GM19043 (cell line): ENCODE results near the gene MT1B.
"Not testable (repeated sequence)": the region's sequence is repeated elsewhere in the genome, so short reads cannot be mapped to it uniquely, and the experiment has no call there.

ENCODE experiments used
- ATAC-seq: cut with Tn5 transposase; IDR thresholded peaks from one replicate; pipeline ENCODE4 v1.9.1; 2021; ENCODE audit warnings: low read depth; ENCODE audit not compliant: unreplicated experiment

MT1B gene

DNA sequence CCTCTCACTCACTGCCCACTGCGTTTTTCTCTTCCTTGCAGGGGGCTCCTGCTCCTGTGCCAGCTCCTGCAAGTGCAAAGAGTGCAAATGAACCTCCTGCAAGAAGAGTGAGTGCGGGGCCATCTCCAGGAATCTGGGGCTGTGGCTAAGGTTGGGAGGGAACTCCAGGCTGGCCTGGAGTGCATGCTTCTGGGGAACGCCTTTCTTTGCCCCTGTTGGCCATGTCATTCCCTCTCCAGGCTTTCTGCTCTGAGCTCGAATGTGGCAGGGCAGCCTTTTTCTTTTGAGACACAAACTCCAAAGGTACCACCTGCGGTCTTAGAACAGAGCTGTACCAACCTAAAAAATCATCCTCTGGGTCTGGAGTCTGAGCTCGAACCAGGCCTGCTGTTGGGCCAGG is 33.5 kb upstream of the MT1B start:
- ATAC-seq = no peak

DNA sequence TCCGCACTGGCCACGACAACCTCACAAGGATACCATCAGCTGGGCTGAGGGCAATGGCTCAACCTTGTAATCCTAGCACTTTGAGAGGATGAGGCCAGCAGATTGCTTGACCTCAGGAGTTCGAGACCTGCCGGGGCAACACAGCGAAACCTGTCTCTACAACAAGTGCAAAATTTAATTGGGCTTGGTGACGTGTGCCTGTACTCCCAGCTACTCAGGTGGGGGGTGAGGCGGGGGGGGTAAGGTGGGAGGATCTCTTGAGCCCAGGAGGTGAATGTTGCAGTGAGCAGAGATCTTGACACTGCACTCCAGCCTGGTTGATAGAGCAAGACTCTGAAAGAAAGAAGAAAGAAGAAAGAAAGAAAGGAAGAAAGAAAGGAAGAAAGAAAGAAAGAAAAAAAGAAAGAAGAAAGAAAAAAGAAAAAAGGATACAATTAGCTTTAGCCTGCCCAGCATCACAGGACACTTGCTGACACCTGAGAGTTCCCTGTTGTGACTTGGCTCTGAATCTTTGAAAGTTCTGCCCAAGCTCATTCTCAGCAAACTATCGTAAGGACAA is 31.3 kb upstream of the MT1B start:
- no peak for ATAC-seq

DNA sequence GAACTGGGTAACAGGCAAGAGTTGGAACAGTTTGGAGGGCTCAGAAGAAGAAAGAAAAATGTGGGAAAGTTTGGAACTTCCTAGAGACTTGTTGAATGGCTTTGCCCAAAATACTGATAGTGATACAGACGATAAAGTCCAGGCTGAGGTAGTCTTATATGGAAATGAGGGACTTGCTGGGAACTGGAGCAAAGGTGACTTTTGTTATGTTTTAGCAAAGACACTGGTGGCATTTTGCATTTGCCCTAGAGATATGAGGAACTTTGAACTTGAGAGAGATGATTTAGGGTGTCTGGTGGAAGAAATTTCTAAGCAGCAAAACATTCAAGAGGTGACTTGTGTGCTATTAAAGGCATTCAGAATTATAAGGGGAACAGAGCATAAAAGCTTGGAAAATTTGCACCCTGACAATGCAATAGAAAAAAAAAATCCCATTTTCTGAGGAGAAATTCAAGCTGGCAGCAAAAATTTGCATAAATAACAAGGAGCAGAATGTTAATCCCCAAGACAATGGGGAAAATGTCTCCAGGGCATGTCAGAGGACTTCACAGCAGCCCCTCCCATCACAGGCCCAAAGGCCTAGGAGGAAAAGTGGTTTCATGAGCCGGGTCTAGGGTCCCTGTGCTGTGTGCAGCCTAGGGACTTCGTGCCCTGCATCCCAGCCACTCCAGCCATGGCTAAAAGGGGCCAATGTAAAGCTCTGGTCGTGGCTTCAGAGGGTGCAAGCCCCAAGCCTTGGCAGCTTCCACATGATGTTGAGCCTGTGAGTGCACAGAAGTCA is 29.8 kb upstream of the MT1B start:
- not testable (repeated sequence) for ATAC-seq

DNA sequence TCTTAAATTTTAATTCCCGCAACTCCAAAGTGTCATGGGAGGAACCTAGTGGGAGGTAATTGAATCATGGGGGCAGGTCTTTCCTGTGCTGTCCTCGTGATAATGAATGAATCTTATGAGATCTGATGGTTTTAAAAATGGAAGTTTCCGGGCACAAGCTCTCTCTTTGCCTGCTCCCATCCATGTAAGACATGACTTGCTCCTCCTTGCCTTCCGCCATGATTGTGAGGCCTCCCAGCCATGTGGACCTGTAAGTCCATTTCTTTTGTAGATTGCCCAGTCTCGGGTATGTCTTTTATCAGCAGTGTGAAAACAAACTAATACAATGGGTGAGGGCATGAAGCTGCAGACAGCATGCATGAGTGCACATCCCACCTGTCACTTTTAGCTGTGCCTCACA is 28.5 kb upstream of the MT1B start:
- ATAC-seq = not testable (repeated sequence)

DNA sequence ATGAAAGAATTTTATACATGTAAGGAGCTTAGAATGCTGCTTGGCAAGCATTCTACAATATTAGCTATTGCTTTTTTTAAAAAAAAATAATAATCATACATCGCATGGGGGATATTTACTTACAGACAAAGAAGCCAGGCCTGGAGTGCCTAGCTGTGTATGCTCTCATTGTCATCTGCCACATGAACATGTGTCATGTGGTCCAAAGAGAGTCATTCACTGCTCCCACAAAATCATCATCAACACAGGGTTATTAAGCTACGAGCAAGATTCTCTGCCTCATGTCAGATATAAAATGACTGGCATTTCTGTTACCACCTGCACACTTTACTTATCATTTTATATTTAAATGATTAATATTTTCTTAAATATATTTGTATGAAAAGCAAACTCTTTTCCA is 28.0 kb upstream of the MT1B start:
- no peak for ATAC-seq

DNA sequence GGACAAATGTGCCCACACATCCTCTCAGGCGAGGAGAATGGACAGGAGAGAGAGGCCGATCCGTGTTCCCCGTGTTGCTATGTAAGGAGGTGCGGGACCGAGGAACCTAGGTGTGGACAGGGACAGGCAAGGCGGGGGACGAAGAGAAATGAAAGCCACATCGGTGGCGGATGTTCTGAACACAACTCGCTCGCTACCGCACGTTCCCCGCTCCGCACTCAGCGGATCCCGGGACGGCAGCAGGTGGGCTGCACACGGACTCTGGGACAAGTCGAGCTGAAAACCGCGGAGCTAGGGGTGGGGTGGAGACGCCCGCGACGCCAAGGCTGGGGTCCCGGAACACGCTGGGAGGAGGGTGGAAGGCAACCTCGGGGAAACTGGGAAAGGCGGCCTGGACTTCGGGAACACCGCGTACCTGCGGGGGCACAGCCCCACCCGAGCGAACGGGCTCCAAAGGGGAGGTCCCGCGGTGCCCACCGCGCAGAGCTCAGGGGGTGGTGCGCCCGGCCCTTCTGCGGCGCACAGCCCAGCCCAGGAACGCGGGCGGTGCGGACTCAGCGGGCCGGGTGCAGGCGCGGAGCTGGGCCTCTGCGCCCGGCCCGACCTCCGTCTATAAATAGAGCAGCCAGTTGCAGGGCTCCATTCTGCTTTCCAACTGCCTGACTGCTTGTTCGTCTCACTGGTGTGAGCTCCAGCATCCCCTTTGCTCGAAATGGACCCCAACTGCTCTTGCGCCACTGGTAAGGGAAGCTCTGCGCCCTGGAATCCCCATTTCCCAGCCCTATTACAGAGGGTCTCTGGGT is 26.3 kb upstream of the MT1B start, which contains the start of gene MT1E:
Gene MT1E (plus strand): TSS at position 642 of the 803 bp plus-strand sequence. CDS start 71 bp downstream, at position 713.
- ATAC-seq = peak; percentile 45

DNA sequence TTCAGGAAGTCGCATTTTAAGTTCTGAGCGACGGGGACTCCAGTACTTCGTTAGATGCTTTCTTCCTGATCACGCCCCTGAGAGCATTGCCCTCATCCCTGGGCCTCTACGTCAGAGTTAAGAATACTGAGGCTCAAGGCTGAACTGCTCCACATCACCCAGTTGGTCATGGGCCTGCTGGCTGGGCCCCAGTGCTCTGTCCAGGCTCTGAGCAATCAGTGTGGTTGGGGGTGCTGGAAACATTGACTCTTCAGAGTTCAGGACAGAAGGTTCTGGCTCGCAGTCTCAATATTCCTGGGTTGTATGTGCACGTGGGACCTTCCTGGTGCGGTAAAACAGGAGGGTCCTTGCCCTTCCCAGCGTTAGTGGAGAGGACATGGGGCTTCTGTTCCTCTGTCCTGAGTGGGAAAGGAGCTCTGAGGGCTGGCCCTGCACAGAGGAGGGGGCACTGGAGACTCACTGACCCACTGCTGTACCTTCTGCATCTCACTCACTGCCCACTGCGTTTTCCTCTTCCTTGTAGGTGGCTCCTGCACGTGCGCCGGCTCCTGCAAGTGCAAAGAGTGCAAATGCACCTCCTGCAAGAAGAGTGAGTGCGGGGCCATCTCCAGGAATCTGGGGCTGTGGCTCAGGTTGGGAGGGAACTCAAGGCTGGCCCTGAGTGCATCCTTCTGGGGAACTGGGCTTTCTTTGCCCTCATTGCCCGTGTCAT is 25.6 kb upstream of the MT1B start:
- no peak for ATAC-seq

DNA sequence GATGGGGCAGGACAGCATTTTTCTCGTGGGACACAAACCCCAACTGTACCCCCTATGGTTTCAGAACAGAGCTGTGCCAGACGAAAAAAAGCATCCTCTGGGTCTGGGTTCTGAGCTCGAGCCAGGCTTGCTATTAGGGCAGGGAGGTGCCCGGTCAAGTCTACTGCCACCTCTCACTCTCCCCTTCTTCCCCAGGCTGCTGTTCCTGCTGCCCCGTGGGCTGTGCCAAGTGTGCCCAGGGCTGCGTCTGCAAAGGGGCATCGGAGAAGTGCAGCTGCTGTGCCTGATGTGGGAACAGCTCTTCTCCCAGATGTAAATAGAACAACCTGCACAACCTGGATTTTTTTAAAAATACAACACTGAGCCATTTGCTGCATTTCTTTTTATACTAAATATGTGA is 25.0 kb upstream of the MT1B start:
- ATAC-seq = no peak

DNA sequence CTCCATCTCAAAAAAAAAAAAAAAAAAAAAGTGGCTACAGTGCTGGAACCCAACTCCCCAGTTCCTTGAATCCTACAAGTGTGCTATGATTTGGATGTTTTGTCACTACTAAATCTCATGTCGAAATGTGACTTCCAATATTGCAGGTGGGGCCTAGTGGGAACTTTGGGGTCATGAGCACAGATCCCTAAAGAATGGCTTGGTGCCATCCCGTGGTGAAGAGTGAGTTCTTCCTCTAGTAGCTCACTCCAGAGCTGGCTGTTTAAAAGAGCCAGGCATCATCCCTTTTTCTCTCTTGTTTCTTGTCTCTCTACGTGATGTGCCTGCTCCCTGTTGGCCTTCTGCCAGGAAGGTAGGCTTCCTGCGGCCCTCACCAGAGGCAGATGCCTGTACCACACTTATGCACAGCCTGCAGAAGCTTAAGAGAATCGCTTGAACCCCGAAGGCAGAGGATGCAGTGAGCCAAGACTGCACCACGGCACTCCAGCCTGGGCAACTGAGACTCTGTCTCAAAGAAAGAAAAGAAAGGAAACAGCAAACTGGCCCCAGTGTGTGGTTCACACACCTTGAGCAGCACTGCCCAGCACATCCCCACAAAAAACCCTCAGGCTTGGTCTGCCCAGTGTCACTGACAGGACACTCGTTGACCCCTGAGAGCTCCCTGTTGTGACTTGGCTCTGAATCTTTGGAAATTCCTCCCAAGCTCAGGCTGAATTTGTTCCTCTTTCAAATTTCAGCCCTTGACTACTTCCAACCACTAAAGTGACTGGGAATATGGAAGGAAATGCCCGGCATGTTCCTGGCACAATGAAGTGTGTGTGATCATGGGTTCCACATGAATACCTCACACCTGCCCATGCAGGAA is 23.0 kb upstream of the MT1B start:
- no peak for ATAC-seq

DNA sequence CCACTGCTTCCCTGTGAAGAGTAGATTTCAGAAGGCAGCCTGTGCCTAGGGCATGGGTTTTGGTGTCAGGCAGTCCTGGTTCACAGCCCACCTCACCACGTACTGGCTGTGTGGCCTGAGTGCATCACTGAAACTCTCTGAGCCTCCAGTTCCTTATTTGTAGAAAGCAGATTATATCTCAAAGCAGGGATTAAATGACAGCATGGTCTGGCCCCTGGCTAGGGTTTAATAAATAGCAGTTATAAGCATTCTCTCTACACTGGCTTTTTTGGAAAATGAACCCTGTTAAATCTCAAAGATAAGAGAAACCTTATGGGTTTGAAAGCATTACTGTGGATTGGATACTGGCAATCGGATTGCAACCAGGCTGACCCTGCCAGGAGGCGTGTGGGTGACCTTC is 22.2 kb upstream of the MT1B start:
- no peak for ATAC-seq

DNA sequence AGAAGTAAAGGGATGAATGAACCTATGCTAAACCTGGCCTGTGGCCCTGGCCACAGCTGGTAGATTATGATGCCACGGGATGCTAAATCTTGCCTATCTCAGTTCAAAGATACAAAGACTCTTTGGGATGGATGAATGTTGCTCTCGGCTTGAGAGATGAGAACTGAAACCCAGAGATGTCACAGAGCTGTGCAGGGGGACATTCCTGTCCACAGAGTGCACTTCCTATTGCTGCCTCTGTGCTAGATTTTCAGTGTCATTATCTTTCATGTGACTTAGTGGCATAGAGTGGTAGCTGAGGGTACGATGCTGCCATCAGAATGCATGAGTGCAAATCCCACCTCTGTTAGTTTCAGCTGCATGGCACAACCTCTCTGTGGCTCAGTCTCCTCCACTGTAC is 21.6 kb upstream of the MT1B start:
- peak; percentile 81 for ATAC-seq

DNA sequence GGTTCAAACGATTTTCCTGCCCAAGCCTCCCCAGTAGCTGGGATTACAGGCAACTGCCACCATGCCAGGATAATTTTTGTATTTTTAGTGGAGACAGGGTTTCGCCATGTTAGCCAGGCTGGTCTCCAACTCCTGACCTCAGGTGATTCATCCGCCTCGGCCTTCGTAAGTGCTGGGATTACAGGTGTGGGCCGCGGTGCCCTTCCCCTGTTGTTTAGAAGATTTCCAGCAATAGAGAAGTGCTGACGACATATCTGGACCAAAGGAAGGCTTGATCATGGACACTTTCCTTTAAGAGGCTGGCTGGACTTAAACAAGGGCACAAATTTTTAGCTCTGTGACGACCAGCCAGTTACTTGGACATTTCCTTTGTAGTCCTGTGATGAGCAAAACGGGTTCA is 20.5 kb upstream of the MT1B start:
- no peak for ATAC-seq

DNA sequence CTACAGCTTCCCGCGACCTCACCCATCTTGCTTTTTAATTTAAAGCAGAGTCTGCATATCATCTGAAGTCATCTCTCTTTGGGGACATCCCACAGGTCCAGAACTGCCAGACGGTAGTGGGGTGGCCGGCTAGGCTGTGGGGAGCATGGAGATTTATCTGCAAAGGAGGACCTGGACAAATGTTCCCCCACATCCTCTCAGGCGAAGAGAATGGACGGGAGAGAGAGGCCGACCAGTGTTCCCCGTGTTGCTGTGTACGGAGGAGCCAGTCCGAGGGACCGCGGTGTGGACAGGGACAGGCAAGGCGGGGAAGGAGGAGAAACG is 19.9 kb upstream of the MT1B start:
- ATAC-seq = no peak

DNA sequence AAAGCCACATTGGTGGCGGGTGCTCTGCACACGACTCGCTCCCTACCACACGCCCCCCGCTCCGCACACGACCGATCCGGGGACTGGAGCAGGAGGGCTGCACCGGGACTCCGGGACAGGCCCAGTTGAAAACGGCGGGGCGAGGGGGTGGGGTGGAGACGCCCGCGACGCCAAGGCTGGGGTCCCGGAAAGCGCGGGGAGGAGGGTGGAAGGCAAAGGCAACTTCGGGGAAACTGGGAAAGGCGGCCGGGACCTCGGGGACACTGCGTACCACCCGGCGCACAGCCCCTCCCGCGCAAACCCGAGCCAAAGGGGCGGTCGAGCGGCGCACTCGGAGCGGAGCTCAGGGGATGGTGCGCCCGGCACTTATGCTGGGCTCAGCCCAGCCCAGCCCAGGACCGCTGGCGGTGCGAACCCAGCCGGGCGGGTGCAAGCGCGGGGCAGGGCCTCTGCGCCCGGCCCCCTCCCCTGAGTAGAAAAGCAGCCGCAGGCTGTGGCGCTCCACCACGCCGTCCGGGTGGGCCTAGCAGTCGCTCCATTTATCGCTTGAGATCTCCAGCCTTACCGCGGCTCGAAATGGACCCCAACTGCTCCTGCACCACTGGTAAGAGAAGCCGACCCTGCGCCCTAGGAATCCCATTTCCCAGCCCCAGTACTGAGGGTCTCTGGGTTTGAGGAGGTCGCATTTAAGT is 19.4 kb upstream of the MT1B start, which contains the start of gene MT1M:
Gene MT1M (plus strand): TSS at position 504 of the 692 bp plus-strand sequence. CDS start 73 bp downstream, at position 577.
- ATAC-seq = no peak

DNA sequence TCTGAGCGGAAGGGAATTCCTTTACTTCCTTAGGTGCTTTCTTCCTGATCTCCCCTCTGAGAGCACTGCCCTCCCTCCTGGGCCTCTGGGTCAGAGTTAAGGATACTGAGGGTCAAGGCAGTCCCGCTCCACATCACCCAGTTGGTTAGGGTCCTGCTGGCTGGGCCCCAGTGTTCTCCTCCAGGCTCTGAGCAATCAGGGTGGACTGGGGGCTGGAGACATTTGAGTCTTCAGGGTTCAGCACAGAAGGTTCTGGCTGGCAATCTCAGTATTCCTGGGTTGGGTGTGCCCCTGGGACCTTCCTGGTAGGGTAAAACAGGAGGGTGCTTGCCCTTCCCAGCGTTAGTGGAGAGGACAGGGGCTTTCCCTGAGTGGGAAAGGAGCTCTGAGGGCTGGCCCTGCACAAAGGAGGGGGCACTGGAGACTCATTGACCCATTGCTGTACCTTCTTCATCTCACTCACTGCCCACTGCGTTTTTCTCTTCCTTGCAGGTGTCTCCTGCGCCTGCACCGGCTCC is 18.8 kb upstream of the MT1B start:
- ATAC-seq = no peak

DNA sequence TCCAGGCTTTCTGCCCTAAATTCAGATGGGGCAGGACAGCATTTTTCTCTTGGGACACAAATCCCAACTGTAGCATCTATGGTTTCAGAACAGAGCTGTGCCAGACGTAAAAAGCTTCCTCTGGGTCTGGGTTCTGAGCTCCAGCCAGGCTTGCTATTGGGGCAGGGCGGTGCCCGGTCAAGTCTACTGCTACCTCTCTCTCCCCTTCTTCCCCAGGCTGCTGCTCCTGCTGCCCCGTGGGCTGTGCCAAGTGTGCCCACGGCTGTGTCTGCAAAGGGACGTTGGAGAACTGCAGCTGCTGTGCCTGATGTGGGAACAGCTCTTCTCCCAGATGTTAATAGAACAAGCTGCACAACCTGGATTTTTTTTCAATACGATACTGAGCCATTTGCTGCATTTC is 18.2 kb upstream of the MT1B start:
- ATAC-seq = no peak

DNA sequence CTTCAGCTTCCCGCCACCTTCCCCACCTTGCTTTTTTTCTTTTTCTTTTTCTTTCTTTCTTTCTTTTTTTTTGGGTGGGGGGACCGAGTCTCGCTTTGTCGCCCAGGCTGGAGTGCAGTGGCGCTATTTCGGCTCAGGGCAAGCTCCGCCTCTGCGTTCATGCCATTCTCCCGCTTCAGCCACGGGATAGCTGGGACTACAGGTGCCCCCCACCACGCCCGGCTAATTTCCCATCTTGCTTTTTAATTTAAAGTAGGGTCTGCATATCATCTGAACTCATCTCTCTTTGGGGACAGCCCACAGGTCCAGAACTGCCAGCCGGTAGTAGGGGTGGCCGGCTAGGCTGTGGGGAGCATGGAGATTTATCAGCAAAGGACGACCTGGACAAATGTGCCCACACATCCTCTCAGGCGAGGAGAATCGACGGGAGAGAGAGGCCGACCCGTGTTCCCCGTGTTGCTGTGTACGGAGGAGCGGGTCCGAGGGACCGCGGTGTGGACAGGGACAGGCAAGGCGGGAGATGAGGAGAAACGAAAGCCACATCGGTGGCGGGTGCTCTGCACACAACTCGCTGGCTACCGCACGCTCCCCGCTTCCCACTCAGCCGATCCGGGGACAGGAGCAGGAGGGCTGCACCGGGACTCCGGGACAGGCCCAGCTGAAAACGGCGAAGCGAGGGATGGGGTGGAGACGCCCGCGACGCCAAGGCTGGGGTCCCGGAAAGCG is 16.8 kb upstream of the MT1B start:
- ATAC-seq = no peak

DNA sequence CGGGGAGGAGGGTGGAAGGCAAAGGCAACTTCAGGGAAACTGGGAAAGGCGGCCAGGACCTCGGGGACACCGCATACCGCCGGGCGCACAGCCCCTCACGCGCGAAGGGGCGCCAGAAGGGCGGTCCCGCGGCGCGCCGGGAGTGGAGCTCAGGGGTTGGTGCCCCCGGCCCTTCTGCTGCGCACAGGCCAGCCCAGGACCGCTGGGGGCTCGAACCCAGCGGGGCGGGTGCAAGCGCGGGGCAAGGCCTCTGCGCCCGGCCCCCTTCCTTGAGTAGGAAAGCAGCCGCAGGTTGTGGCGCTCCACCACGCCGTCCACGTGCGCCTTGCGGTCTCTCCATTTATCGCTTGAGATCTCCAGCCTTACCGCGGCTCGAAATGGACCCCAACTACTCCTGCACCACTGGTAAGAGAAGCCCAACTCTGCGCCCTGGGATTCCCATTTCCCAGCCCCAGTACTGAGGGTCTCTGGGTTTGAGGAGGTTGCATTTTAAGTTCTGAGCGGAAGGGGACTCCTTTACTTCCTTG is 16.2 kb upstream of the MT1B start:
- ATAC-seq = no peak
